Glutamatergic neuron (in vitro differentiated cells): ENCODE data around the gene BTBD16. TPM values are rescaled to one million over a fixed set of nuclear protein-coding genes. Genes with fewer than 3 reads are reported as not detected.

ENCODE experiments used
- DNase-seq: peaks from one replicate; pipeline ENCODE4 v3.0.0; 2022
- H3K27ac Mint-ChIP-seq: one replicate; pipeline ENCODE4 v1.8.0; 2020; ENCODE audit warnings: mild to moderate bottlenecking, mixed read lengths, inconsistent platforms; ENCODE audit not compliant: unreplicated experiment
- H3K27me3 Mint-ChIP-seq: one replicate; pipeline ENCODE4 v1.8.0; 2020; ENCODE audit warnings: mild to moderate bottlenecking, moderate library complexity, mixed read lengths, inconsistent platforms; ENCODE audit not compliant: unreplicated experiment
- H3K36me3 Mint-ChIP-seq: one replicate; pipeline ENCODE4 v1.8.0; 2020; ENCODE audit warnings: mild to moderate bottlenecking, mixed read lengths, inconsistent platforms; ENCODE audit not compliant: unreplicated experiment
- H3K4me1 Mint-ChIP-seq: one replicate; pipeline ENCODE4 v1.8.0; 2020; ENCODE audit warnings: mild to moderate bottlenecking, low read depth, mixed read lengths, inconsistent platforms; ENCODE audit not compliant: unreplicated experiment
- H3K4me3 Mint-ChIP-seq: one replicate; pipeline ENCODE4 v1.8.0; 2020; ENCODE audit warnings: mild to moderate bottlenecking, mixed read lengths, inconsistent platforms; ENCODE audit not compliant: unreplicated experiment
- H3K9me3 Mint-ChIP-seq: one replicate; pipeline ENCODE4 v1.8.0; 2020; ENCODE audit warnings: mild to moderate bottlenecking, moderate library complexity, mixed read lengths, inconsistent platforms; ENCODE audit not compliant: unreplicated experiment
- total RNA-seq: library from RNA; stranded (reverse); fragmentation: NEBNext Ultra II Directional; extraction: Animal tissue kit (Norgen Biotek cat#: 25700); gene quantifications from one replicate; pipeline ENCODE4 v1.2.1, GENCODE V29; 2021; ENCODE audit not compliant: unreplicated experiment
- TF ChIP-seq, protein P1 (sequence below): fragments of 200-600 bp; sonication (generic); IDR thresholded peaks from one replicate; pipeline ENCODE4 v1.5.0; 2021; ENCODE audit not compliant: partially characterized antibody, unreplicated experiment

Gene BTBD16
- total RNA-seq, 1 donor from 2014 or later: 0.98 TPM

DNA sequence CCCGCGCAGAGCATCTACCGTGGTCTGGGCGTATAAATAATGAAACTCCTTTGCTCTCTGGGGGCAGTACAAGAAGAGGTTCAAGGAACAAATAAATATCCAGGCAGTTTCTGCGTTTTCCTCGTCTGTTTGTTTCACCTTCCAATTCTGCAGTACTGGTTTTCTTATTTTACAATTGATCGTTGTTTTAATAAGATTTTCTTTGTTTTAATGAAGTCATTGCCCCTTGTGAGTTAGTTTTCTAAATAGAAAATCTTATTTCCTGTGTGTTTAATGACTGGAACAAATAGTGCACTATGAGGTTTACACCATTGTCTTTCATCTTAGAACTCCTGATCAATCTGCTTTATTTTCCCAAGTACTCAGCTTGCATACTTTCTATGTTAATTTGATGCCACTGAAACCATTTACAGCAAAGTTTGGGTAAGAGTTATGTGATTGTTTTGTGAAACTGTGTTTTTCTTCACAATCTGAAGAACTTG is 104.6 kb downstream of the BTBD16 start:
- Mint-ChIP-seq H3K4me3 (peak overlapping the region; percentile 87), H3K4me1 (peaks cover 9% of the 10 kb centered on the region), H3K36me3 (no peaks in the 10 kb centered on the region), H3K27ac (peak overlapping the region; percentile 60), H3K9me3 (peaks cover 8% of the 10 kb centered on the region), H3K27me3 (peaks cover 4% of the 10 kb centered on the region)
- no peak for DNase-seq
- TF ChIP-seq, protein P1, sequence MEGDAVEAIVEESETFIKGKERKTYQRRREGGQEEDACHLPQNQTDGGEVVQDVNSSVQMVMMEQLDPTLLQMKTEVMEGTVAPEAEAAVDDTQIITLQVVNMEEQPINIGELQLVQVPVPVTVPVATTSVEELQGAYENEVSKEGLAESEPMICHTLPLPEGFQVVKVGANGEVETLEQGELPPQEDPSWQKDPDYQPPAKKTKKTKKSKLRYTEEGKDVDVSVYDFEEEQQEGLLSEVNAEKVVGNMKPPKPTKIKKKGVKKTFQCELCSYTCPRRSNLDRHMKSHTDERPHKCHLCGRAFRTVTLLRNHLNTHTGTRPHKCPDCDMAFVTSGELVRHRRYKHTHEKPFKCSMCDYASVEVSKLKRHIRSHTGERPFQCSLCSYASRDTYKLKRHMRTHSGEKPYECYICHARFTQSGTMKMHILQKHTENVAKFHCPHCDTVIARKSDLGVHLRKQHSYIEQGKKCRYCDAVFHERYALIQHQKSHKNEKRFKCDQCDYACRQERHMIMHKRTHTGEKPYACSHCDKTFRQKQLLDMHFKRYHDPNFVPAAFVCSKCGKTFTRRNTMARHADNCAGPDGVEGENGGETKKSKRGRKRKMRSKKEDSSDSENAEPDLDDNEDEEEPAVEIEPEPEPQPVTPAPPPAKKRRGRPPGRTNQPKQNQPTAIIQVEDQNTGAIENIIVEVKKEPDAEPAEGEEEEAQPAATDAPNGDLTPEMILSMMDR: no peak

GRCh38 chr10:122376364-122376961 is 105.4 kb downstream of the BTBD16 start:
- Mint-ChIP-seq H3K27me3 (peaks cover 4% of the 10 kb centered on the region), H3K4me3 (no peak overlapping the region), H3K36me3 (peaks cover 4% of the 10 kb centered on the region), H3K27ac (no peak overlapping the region), H3K4me1 (peaks cover 9% of the 10 kb centered on the region), H3K9me3 (peaks cover 8% of the 10 kb centered on the region)
- DNase-seq: no peak
- TF ChIP-seq, protein P1: no peak

- TF ChIP-seq, protein P1: no peak
- Mint-ChIP-seq H3K4me1 (peaks cover 6% of the 10 kb centered on the region), H3K4me3 (no peak overlapping the region), H3K27ac (no peak overlapping the region), H3K27me3 (peaks cover 4% of the 10 kb centered on the region), H3K9me3 (peaks cover 6% of the 10 kb centered on the region), H3K36me3 (peaks cover 4% of the 10 kb centered on the region)
- no peak for DNase-seq
Observed at GRCh38 chr10:122379041-122379440, 107.9 kb downstream of the BTBD16 start.

- peaks cover 4% of the 10 kb centered on the region for H3K36me3 Mint-ChIP-seq
- H3K4me3 Mint-ChIP-seq: no peak overlapping the region
- H3K27ac Mint-ChIP-seq: no peak overlapping the region
- peaks cover 4% of the 10 kb centered on the region for H3K27me3 Mint-ChIP-seq
- DNase-seq: no peak
- H3K9me3 Mint-ChIP-seq: peaks cover 6% of the 10 kb centered on the region
- peaks cover 6% of the 10 kb centered on the region for H3K4me1 Mint-ChIP-seq
- TF ChIP-seq, protein P1: no peak
Observed at GRCh38 chr10:122379537-122379936, 108.4 kb downstream of the BTBD16 start.

DNA sequence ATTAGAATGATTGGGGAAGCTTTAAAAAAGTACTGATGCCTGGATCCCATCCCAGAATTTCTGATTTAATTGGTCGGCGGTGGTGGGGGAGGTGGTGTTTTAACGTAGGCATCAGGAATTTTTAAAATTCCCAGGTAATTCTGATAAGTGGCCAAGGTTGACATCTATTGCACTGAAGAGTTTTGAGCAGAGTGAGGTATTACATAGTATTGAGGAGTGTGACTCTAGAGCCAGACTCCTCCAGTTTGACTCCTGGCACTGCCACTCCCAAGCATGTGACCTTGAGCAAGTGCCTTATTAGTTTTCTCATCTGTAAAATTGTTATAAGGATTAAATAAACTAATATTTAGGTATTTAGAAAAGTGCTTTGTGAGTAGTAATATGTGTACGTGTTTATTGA is 109.6 kb downstream of the BTBD16 start:
- Mint-ChIP-seq H3K36me3 (peaks cover 4% of the 10 kb centered on the region), H3K27me3 (peaks cover under 1% of the 10 kb centered on the region), H3K4me3 (no peak overlapping the region), H3K27ac (no peak overlapping the region), H3K4me1 (peaks cover 3% of the 10 kb centered on the region), H3K9me3 (peaks cover 4% of the 10 kb centered on the region)
- TF ChIP-seq, protein P1: no peak
- no peak for DNase-seq
